GM19455 (cell line): ENCODE measurements around the gene PPP6R2.

Experiments used
- ATAC-seq: cut with Tn5 transposase; IDR thresholded peaks from one replicate; pipeline ENCODE4 v1.9.1; 2021; ENCODE audit not compliant: unreplicated experiment

PPP6R2 gene

GRCh38 chr22:50482107-50483074 lies 139.3 kb downstream of the PPP6R2 start:
- ATAC-seq = no peak

- ATAC-seq = no peak
These were observed 140.0 kb downstream of the PPP6R2 start for GRCh38 chr22:50483106-50483505.

- ATAC-seq = no peak
These were observed 140.4 kb downstream of the PPP6R2 start for GRCh38 chr22:50483556-50483955.

GRCh38 chr22:50483977-50484853 lies 141.1 kb downstream of the PPP6R2 start:
- no peak for ATAC-seq

- no peak for ATAC-seq
These were observed 142.3 kb downstream of the PPP6R2 start for GRCh38 chr22:50485221-50486131.

GRCh38 chr22:50486561-50487289 lies 143.6 kb downstream of the PPP6R2 start, which contains the start of gene MIOX:
Gene MIOX, plus strand, starts transcription at chr22:50486859. Its CDS starts 39 bp downstream, at chr22:50486898.
- ATAC-seq = no peak

- no peak for ATAC-seq
These were observed 144.3 kb downstream of the PPP6R2 start for GRCh38 chr22:50487290-50488005.

GRCh38 chr22:50488006-50488677 lies 145.0 kb downstream of the PPP6R2 start:
- no peak for ATAC-seq

- no peak for ATAC-seq
These were observed 145.8 kb downstream of the PPP6R2 start for GRCh38 chr22:50488886-50489285.

GRCh38 chr22:50489363-50490243 lies 146.5 kb downstream of the PPP6R2 start:
- no peak for ATAC-seq

- ATAC-seq = no peak
These were observed 147.6 kb downstream of the PPP6R2 start for GRCh38 chr22:50490531-50491308.
